ENCODE results near the gene SCUBE2. TPM values are rescaled to one million over a fixed set of nuclear protein-coding genes. Genes with fewer than 3 reads are reported as not detected.
A peak's percentile ranks its signal among the peaks of the same experiment; 100 is the strongest.

SCUBE2 gene
- total RNA-seq, 1 donor: 0.54 TPM

DNA sequence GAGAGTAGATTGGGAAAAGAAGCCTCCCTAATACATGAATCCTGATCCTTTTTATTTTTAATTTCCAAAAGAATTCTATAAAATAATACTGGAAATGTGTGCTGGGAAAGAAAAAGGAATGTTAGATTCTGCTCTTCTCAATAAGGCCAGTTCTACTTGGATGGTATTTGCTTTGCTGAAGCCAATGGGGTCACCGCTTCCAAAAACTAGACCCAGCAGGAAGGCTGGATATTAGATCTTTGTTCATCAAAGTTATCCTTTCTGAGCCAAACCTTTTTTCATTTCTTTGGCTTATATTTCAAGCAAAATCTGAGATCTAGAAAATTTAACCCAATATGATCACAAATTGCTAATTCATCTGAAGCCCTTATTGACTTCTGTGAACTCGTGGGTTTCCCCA is 41.4 kb downstream of the SCUBE2 start:
- no peak overlapping the region for H3K4me3 ChIP-seq (ENCODE audit: low read depth, low read length)
- no peak for DNase-seq (ENCODE audit: low read depth)
- TF ChIP-seq, protein P1, sequence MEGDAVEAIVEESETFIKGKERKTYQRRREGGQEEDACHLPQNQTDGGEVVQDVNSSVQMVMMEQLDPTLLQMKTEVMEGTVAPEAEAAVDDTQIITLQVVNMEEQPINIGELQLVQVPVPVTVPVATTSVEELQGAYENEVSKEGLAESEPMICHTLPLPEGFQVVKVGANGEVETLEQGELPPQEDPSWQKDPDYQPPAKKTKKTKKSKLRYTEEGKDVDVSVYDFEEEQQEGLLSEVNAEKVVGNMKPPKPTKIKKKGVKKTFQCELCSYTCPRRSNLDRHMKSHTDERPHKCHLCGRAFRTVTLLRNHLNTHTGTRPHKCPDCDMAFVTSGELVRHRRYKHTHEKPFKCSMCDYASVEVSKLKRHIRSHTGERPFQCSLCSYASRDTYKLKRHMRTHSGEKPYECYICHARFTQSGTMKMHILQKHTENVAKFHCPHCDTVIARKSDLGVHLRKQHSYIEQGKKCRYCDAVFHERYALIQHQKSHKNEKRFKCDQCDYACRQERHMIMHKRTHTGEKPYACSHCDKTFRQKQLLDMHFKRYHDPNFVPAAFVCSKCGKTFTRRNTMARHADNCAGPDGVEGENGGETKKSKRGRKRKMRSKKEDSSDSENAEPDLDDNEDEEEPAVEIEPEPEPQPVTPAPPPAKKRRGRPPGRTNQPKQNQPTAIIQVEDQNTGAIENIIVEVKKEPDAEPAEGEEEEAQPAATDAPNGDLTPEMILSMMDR (IDR thresholded peaks at IDR 0.05; ENCODE audit: insufficient read depth, low read length): no peak

DNA sequence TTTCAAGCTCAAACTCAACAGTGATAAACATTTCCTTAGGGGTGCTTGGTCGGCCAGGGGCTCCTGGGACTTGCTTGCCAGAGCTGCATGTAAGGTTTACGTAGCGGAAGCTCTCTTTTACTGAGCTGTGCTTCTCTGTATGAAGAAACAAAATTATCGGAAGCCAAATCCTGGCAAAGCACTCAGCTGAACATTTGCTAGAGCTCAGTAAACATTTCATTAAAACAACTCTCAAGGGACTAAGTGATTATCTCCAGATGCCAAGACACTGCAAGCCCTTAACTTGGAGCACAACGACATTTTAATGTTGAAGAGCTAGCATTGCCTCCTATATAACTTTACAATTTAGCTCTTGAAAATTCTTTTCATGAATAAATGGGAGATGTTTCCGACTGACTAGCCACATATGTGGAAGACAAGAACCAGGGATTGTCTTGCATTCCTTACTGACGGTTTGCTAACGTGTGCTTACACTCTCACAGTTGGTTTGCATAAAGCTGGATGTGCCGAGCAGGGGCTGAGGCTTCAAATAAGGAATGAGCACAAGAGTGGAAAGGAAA is 43.4 kb downstream of the SCUBE2 start:
- DNase-seq (ENCODE audit: low read depth): peak; percentile 48
- no peak overlapping the region for H3K4me3 ChIP-seq (ENCODE audit: low read depth, low read length)
- TF ChIP-seq, protein P1 (IDR thresholded peaks at IDR 0.05; ENCODE audit: insufficient read depth, low read length): no peak

DNA sequence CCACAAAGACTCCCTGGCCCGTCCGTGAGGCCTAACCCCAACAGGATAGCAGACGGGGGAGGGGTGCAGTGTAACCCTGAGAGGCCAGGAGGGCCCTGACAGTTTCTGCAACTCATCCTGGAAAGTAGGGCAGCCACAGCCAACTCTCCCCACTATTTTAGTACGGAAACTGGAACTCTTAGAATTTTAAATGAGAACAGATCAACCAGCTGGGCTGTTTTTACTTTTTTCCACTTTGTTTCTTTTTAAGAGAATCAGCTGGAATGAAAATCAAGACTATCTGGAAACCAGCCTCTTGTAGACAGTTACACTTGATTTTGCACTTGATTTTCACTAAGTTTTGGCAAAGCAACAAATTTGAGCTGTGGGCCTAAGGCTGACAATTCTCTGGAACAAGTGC is 44.9 kb downstream of the SCUBE2 start:
- no peak for DNase-seq (ENCODE audit: low read depth)
- TF ChIP-seq, protein P1 (IDR thresholded peaks at IDR 0.05; ENCODE audit: insufficient read depth, low read length): no peak
- H3K4me3 ChIP-seq (ENCODE audit: low read depth, low read length): no peak overlapping the region

DNA sequence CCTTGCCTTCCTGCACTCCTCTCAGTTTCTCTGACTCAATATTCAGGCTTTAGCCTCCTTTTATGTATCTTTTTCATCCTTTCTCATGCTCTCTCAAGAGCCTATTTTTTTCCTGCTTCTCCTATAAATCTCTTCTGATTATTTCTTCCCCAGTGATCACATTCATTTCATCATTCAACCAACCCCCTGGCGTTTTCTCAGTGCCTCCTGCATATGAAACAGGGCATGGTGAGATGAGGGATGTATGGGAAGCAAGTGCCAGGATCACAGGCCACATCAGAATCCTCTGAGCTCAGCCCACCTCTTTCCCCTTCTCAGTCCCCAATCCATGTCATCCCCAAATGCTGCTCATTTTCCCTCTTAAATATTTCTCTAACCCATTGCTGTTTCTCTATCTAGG is 48.9 kb downstream of the SCUBE2 start:
- no peak overlapping the region for H3K4me3 ChIP-seq (ENCODE audit: low read depth, low read length)
- no peak for DNase-seq (ENCODE audit: low read depth)
- TF ChIP-seq, protein P1 (IDR thresholded peaks at IDR 0.05; ENCODE audit: insufficient read depth, low read length): no peak

DNA sequence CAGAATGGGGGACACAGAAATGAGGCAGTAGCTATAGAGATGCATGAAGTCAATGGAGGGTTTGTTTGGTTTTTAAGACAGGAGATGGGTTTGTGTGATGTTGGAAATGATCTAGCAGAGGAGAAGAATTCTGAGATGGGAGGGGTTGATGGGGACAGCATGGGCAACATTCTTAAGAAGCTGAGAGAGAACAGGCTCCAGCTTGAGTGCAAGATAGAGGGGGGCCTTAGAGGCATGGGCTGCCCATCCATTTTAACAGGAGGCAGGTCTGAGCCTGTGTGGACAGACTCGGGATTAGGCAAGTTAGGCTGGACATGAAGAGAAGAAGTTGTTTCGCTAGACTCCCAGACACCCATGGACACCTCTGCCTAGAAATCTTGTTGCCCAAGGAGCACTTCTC is 49.7 kb downstream of the SCUBE2 start:
- DNase-seq (ENCODE audit: low read depth): no peak
- TF ChIP-seq, protein P1 (IDR thresholded peaks at IDR 0.05; ENCODE audit: insufficient read depth, low read length): no peak
- no peak overlapping the region for H3K4me3 ChIP-seq (ENCODE audit: low read depth, low read length)

DNA sequence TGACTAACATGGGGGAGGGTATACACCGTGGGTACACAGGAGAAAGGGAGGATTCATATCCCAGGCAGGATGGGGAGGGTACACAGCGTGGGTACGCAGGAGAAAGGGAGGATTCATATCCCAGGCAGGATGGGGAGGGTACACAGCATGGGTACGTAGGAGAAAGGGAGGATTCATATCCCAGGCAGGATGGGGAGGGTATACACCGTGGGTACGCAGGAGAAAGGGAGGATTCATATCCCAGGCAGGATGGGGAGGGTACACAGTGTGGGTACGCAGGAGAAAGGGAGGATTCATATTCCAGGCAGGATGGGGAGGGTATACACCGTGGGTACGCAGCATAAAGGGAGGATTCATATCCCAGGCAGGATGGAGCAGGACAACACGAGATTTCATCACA is 51.0 kb downstream of the SCUBE2 start:
- no peak overlapping the region for H3K4me3 ChIP-seq (ENCODE audit: low read depth, low read length)
- TF ChIP-seq, protein P1 (IDR thresholded peaks at IDR 0.05; ENCODE audit: insufficient read depth, low read length): no peak
- no peak for DNase-seq (ENCODE audit: low read depth)

DNA sequence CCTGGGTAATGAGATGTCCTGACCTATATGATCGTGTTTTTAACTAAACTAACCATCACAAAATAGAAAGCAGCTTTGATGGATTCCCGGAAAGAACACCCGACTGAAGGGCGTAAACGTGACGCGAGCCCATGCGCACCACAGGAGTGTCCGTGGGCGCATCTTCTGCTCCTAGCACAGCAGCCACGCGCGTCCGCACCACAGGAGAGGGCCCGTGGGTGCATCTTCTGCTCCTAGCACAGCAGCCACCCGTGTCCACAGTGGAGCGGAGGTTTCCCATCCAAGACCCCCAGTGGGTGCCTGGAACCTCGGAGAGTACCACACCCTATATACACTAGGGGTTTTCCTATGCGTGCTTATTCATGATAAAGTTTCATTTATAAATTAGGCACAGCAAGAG is 51.5 kb downstream of the SCUBE2 start:
- TF ChIP-seq, protein P1 (IDR thresholded peaks at IDR 0.05; ENCODE audit: insufficient read depth, low read length): no peak

More for the DNA sequence above, 51.5 kb downstream of the SCUBE2 start:
- DNase-seq (ENCODE audit: low read depth): no peak
- H3K4me3 ChIP-seq (ENCODE audit: low read depth, low read length): no peak overlapping the region
